BE2C (cell line): ENCODE data around the gene LYRM4.

Experiments used
- DNase-seq: peaks from one replicate; pipeline ENCODE4 v3.0.0-alpha.2; 2020
- H3K27me3 ChIP-seq: fragments of 250-450 bp; sonication (Bioruptor Pico); 2 replicates; pipeline ENCODE4 v1.5.1; 2020; ENCODE audit warnings: mild to moderate bottlenecking
- H3K36me3 ChIP-seq: fragments of 250-450 bp; sonication (Bioruptor Pico); 2 replicates; pipeline ENCODE4 v1.5.1; 2020; ENCODE audit warnings: mild to moderate bottlenecking
- H3K4me1 ChIP-seq: fragments of 250-450 bp; sonication (Bioruptor Pico); 2 replicates; pipeline ENCODE4 v1.5.1; 2020
- H3K4me3 ChIP-seq: 2 replicates; pipeline ENCODE4 v1.5.1; 2011; ENCODE audit warnings: low read depth, low read length
- H3K9me3 ChIP-seq: fragments of 250-450 bp; sonication (Bioruptor Pico); 2 replicates; pipeline ENCODE4 v1.5.1; 2020
- TF ChIP-seq, protein P1 (sequence below): IDR thresholded peaks from 2 replicates; pipeline ENCODE4 v1.5.1; 2012; ENCODE audit warnings: mild to moderate bottlenecking, low read depth, low read length

Gene LYRM4

DNA sequence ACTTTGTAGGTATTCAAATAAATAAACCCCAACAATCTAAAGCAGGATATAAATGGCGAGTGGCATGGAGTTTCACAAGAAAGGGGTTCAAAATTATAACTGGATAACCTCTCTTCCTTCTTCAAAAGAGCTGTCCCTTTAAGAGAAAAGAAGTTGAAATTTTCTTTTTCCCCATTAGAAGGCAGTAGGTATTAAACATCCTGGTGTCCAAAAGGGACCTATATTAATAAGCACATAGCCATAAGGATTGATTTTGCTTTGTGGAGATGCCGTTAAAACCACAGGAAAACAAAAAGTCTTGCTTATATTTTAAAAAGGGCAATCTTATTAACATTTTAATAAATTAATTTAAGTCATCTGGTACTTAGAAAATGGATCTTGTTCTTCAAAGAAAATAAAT is 76.5 kb downstream of the LYRM4 start:
- no peaks in the 10 kb centered on the region for H3K9me3 ChIP-seq
- TF ChIP-seq, protein P1, sequence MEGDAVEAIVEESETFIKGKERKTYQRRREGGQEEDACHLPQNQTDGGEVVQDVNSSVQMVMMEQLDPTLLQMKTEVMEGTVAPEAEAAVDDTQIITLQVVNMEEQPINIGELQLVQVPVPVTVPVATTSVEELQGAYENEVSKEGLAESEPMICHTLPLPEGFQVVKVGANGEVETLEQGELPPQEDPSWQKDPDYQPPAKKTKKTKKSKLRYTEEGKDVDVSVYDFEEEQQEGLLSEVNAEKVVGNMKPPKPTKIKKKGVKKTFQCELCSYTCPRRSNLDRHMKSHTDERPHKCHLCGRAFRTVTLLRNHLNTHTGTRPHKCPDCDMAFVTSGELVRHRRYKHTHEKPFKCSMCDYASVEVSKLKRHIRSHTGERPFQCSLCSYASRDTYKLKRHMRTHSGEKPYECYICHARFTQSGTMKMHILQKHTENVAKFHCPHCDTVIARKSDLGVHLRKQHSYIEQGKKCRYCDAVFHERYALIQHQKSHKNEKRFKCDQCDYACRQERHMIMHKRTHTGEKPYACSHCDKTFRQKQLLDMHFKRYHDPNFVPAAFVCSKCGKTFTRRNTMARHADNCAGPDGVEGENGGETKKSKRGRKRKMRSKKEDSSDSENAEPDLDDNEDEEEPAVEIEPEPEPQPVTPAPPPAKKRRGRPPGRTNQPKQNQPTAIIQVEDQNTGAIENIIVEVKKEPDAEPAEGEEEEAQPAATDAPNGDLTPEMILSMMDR: no peak
- H3K4me3 ChIP-seq: no peak overlapping the region
- no peaks in the 10 kb centered on the region for H3K4me1 ChIP-seq
- no peaks in the 10 kb centered on the region for H3K27me3 ChIP-seq
- DNase-seq: no peak
- no peaks in the 10 kb centered on the region for H3K36me3 ChIP-seq

DNA sequence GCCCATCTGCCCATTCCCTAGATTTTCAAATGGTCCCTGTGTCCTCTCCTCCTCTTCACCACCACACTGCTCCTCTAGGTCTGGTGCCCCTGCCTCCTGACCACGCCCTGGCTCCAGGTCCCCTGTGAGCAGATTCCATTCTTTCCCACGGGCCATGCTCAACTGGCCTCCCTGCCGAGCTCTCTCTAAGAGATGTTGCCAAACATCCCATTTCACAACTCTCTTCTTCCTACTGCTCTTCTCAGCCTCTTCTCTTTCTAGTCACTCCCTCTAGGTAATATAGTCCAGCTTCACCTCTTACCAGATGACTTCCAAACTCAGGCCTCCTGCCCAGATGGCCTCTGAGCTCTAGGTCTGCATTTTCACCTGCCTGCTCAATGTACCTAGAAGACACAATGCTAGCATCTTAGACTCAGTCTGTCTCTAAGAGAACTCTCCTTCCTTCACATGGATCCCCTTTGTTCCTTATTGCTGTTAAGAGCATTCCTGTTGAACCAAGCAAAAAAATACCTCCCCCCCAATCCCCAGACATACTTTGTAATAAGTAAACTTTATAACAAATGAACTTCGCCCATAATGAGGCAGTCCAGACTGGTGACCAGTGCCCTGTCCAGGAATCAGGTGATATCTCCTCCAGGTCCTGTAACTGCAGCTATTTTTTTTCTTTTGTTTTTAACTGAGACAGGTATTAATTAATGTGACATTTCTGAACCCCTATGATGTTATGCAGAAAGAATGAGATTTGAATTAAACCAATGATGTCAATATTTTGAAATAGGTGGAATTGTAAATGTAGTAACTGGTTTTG is 79.0 kb downstream of the LYRM4 start:
- no peaks in the 10 kb centered on the region for H3K27me3 ChIP-seq
- no peak overlapping the region for H3K4me3 ChIP-seq
- no peak for DNase-seq
- TF ChIP-seq, protein P1: no peak
- H3K9me3 ChIP-seq: no peaks in the 10 kb centered on the region
- no peaks in the 10 kb centered on the region for H3K4me1 ChIP-seq
- H3K36me3 ChIP-seq: no peaks in the 10 kb centered on the region

- TF ChIP-seq, protein P1: no peak
- no peaks in the 10 kb centered on the region for H3K9me3 ChIP-seq
- no peaks in the 10 kb centered on the region for H3K36me3 ChIP-seq
- no peak for DNase-seq
- no peaks in the 10 kb centered on the region for H3K4me1 ChIP-seq
- H3K27me3 ChIP-seq: no peaks in the 10 kb centered on the region
- H3K4me3 ChIP-seq: no peak overlapping the region
Observed at GRCh38 chr6:5180636-5181035, 80.1 kb downstream of the LYRM4 start.

GRCh38 chr6:5179917-5180316 is 80.8 kb downstream of the LYRM4 start:
- Histone ChIP-seq H3K4me3 (no peak overlapping the region), H3K9me3 (no peaks in the 10 kb centered on the region), H3K4me1 (no peaks in the 10 kb centered on the region), H3K27me3 (no peaks in the 10 kb centered on the region), H3K36me3 (no peaks in the 10 kb centered on the region)
- no peak for DNase-seq
- TF ChIP-seq, protein P1: no peak

GRCh38 chr6:5178806-5179205 is 81.9 kb downstream of the LYRM4 start:
- no peaks in the 10 kb centered on the region for H3K36me3 ChIP-seq
- no peak overlapping the region for H3K4me3 ChIP-seq
- no peaks in the 10 kb centered on the region for H3K9me3 ChIP-seq
- DNase-seq: no peak
- H3K4me1 ChIP-seq: no peaks in the 10 kb centered on the region
- TF ChIP-seq, protein P1: no peak
- no peaks in the 10 kb centered on the region for H3K27me3 ChIP-seq

DNA sequence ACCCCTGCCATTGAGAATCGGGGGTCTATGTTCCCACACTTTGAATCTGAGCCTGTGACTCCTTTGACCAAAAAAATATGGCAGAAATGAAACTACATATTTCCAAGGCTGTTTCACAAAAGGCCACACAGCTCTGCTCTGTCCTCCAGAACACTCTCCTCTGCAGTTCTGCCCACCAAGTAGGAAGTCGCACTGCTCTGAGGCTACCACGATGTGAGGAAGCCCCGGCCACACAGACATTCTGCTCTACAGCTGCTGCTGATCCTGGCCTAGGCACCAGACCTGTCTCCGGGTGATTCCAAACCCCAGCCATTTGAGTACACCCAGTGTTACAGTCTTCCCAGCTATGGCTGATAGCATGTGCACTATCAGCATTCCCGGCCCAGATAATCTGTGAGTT is 85.1 kb downstream of the LYRM4 start:
- Histone ChIP-seq H3K36me3 (no peaks in the 10 kb centered on the region), H3K4me1 (no peaks in the 10 kb centered on the region)
- DNase-seq: no peak

More for the DNA sequence above, 85.1 kb downstream of the LYRM4 start:
- Histone ChIP-seq H3K9me3 (no peaks in the 10 kb centered on the region), H3K4me3 (no peak overlapping the region), H3K27me3 (no peaks in the 10 kb centered on the region)
- TF ChIP-seq, protein P1: no peak
